HG03521 (cell line): Measurements from ENCODE around the gene ATG10.
A peak's percentile ranks its signal among the peaks of the same experiment; 100 is the strongest.
"Not testable (repeated sequence)": the region's sequence is repeated elsewhere in the genome, so short reads cannot be mapped to it uniquely, and the experiment has no call there.

Source experiments
- ATAC-seq: cut with Tn5 transposase; IDR thresholded peaks from one replicate; pipeline ENCODE4 v1.9.1; 2021; ENCODE audit warnings: mild to moderate bottlenecking, moderate library complexity; ENCODE audit not compliant: unreplicated experiment

Gene ATG10

GRCh38 chr5:82272571-82273356 is 300.9 kb downstream of the ATG10 start:
- ATAC-seq = not testable (repeated sequence)

- not testable (repeated sequence) for ATAC-seq
Observed at GRCh38 chr5:82273426-82273825, 301.6 kb downstream of the ATG10 start.

GRCh38 chr5:82274343-82275211 is 302.8 kb downstream of the ATG10 start:
- ATAC-seq = no peak

- ATAC-seq = no peak
Observed at GRCh38 chr5:82275216-82275664, 303.4 kb downstream of the ATG10 start.

- no peak for ATAC-seq
Observed at GRCh38 chr5:82276800-82277612, 305.2 kb downstream of the ATG10 start.

- no peak for ATAC-seq
Observed at GRCh38 chr5:82277613-82277986, 305.8 kb downstream of the ATG10 start.

- peak; percentile 93 for ATAC-seq
Observed at GRCh38 chr5:82277987-82278710, 306.3 kb downstream of the ATG10 start, which contains the start of gene RPS23. Gene RPS23 (minus strand): TSS chr5:82278354. CDS start chr5:82278323, 31 bp downstream.

- no peak for ATAC-seq
Observed at GRCh38 chr5:82278711-82279370, 307.0 kb downstream of the ATG10 start.

- ATAC-seq = no peak
Observed at GRCh38 chr5:82283893-82284292, 312.1 kb downstream of the ATG10 start.

GRCh38 chr5:82285206-82285605 is 313.4 kb downstream of the ATG10 start:
- no peak for ATAC-seq

- no peak for ATAC-seq
Observed at GRCh38 chr5:82287625-82288024, 315.8 kb downstream of the ATG10 start.

GRCh38 chr5:82290005-82290404 is 318.2 kb downstream of the ATG10 start:
- ATAC-seq = no peak

- no peak for ATAC-seq
Observed at GRCh38 chr5:82290908-82291307, 319.1 kb downstream of the ATG10 start.

- ATAC-seq = no peak
Observed at GRCh38 chr5:82291420-82291819, 319.6 kb downstream of the ATG10 start.

- no peak for ATAC-seq
Observed at GRCh38 chr5:82295144-82295543, 323.3 kb downstream of the ATG10 start.

GRCh38 chr5:82295959-82296531 is 324.2 kb downstream of the ATG10 start:
- no peak for ATAC-seq

GRCh38 chr5:82296929-82297328 is 325.1 kb downstream of the ATG10 start:
- ATAC-seq = no peak

- no peak for ATAC-seq
Observed at GRCh38 chr5:82297711-82298110, 325.9 kb downstream of the ATG10 start.

GRCh38 chr5:82298668-82299067 is 326.8 kb downstream of the ATG10 start:
- ATAC-seq = no peak
